ENCODE measurements around the gene CALD1. TPM values are rescaled to one million over a fixed set of nuclear protein-coding genes. Genes with fewer than 3 reads are reported as not detected.

The CALD1 gene
- total RNA-seq, 1 experiment from 2014 or later = 147 TPM

DNA sequence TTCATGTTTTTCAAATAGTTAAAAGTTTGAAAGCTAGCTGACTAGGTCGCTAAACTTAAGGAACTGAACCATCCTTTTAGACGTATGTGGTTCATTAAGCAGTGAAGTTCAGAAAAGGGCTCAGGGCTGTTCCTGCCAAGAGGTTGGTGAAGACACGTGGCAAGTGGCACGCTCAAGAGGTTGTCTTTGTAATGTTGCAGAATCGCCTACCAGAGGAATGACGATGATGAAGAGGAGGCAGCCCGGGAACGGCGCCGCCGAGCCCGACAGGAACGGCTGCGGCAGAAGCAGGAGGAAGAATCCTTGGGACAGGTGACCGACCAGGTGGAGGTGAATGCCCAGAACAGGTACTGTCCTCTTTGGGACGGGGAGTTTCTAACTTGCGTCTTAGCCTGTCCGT lies 149.1 kb downstream of the CALD1 start (continued):
- TF ChIP-seq EMX1 (CRISPR knock-in tag; IDR thresholded peaks at IDR 0.05) (no peak), E2F5 (CRISPR knock-in tag; IDR thresholded peaks at IDR 0.05) (no peak), TEAD1 (CRISPR knock-in tag; IDR thresholded peaks at IDR 0.05) (no peak)

GRCh38 chr7:134931487-134931886 lies 152.1 kb downstream of the CALD1 start:
- Mint-ChIP-seq H3K4me1 (no peaks in the 10 kb centered on the region), H3K4me3 (no peak overlapping the region), H3K36me3 (peaks cover 40% of the 10 kb centered on the region), H3K27ac (no peak overlapping the region), H3K27me3 (ENCODE audit: low read depth) (no peaks in the 10 kb centered on the region), H3K9me3 (no peaks in the 10 kb centered on the region)
- DNase-seq (ENCODE audit: low spot score) (no peak), ATAC-seq (no peak)
- TF ChIP-seq PRRX2 (CRISPR knock-in tag; IDR thresholded peaks at IDR 0.05) (no peak), MYBL2 (CRISPR knock-in tag; IDR thresholded peaks at IDR 0.05) (no peak), ZSCAN18 (CRISPR knock-in tag; IDR thresholded peaks at IDR 0.05) (no peak), GRHL2 (CRISPR knock-in tag; IDR thresholded peaks at IDR 0.05; ENCODE audit: insufficient replicate concordance, severe bottlenecking) (no peak), E2F5 (CRISPR knock-in tag; IDR thresholded peaks at IDR 0.05) (no peak), GABPB1 (CRISPR knock-in tag; IDR thresholded peaks at IDR 0.05) (no peak), ZNF671 (CRISPR knock-in tag; IDR thresholded peaks at IDR 0.05) (no peak), CBFB (CRISPR knock-in tag; IDR thresholded peaks at IDR 0.05; ENCODE audit: low read depth) (no peak), CTCF (IDR thresholded peaks at IDR 0.05) (no peak), EMX1 (CRISPR knock-in tag; IDR thresholded peaks at IDR 0.05) (no peak), HMGA2 (CRISPR knock-in tag; IDR thresholded peaks at IDR 0.05) (no peak), ZNF396 (CRISPR knock-in tag; IDR thresholded peaks at IDR 0.05; ENCODE audit: borderline replicate concordance) (no peak), MXD4 (CRISPR knock-in tag; IDR thresholded peaks at IDR 0.05; ENCODE audit: borderline replicate concordance) (no peak), NFATC4 (CRISPR knock-in tag; IDR thresholded peaks at IDR 0.05) (no peak), SP1 (CRISPR knock-in tag; conservative IDR thresholded peaks at IDR 0.05) (no peak), ATF1 (CRISPR knock-in tag; IDR thresholded peaks at IDR 0.05) (no peak), NFE2L1 (CRISPR knock-in tag; IDR thresholded peaks at IDR 0.05) (no peak)
- TF ChIP-seq, protein P1, sequence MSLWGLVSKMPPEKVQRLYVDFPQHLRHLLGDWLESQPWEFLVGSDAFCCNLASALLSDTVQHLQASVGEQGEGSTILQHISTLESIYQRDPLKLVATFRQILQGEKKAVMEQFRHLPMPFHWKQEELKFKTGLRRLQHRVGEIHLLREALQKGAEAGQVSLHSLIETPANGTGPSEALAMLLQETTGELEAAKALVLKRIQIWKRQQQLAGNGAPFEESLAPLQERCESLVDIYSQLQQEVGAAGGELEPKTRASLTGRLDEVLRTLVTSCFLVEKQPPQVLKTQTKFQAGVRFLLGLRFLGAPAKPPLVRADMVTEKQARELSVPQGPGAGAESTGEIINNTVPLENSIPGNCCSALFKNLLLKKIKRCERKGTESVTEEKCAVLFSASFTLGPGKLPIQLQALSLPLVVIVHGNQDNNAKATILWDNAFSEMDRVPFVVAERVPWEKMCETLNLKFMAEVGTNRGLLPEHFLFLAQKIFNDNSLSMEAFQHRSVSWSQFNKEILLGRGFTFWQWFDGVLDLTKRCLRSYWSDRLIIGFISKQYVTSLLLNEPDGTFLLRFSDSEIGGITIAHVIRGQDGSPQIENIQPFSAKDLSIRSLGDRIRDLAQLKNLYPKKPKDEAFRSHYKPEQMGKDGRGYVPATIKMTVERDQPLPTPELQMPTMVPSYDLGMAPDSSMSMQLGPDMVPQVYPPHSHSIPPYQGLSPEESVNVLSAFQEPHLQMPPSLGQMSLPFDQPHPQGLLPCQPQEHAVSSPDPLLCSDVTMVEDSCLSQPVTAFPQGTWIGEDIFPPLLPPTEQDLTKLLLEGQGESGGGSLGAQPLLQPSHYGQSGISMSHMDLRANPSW (CRISPR knock-in tag; conservative IDR thresholded peaks at IDR 0.05; ENCODE audit: low read depth) = no peak
- TF ChIP-seq, protein P2, sequence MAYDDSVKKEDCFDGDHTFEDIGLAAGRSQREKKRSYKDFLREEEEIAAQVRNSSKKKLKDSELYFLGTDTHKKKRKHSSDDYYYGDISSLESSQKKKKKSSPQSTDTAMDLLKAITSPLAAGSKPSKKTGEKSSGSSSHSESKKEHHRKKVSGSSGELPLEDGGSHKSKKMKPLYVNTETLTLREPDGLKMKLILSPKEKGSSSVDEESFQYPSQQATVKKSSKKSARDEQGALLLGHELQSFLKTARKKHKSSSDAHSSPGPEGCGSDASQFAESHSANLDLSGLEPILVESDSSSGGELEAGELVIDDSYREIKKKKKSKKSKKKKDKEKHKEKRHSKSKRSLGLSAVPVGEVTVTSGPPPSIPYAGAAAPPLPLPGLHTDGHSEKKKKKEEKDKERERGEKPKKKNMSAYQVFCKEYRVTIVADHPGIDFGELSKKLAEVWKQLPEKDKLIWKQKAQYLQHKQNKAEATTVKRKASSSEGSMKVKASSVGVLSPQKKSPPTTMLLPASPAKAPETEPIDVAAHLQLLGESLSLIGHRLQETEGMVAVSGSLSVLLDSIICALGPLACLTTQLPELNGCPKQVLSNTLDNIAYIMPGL (CRISPR knock-in tag; IDR thresholded peaks at IDR 0.05) = no peak
- ChIA-PET POLR2A (no interaction called here), CTCF (no interaction called here)

All from WTC11 (cell line).